Neutrophil (primary cell): ENCODE measurements around the gene STT3A.

ENCODE experiments used
- H3K27ac ChIP-seq: fragments of 200-600 bp; sonication (generic); 2 replicates; pipeline ENCODE4 v1.5.1; 2016; ENCODE audit warnings: mild to moderate bottlenecking, moderate library complexity
- H3K27me3 ChIP-seq: fragments of 200-600 bp; sonication (generic); 2 replicates; pipeline ENCODE4 v1.6.0; 2016; ENCODE audit warnings: mild to moderate bottlenecking
- H3K36me3 ChIP-seq: fragments of 200-600 bp; sonication (generic); 2 replicates; pipeline ENCODE4 v1.5.1; 2017
- H3K4me1 ChIP-seq, 2 experiments: fragments of 200-600 bp in 1 of 2; sonication (generic) in 1 of 2; 1 replicate in 1 of 2; 2 replicates in 1 of 2; pipeline versions ENCODE4 v1.5.1 to v1.6.1; 2013 to 2016; ENCODE audit warnings: low read depth in 1 of 2, low read length in 1 of 2, mild to moderate bottlenecking in 1 of 2, moderate library complexity in 1 of 2; ENCODE audit not compliant: control insufficient read depth in 1 of 2, insufficient read depth in 1 of 2
- H3K4me3 ChIP-seq, 2 experiments: fragments of 200-600 bp in 1 of 2; sonication (generic) in 1 of 2; 1 replicate in 1 of 2; 2 replicates in 1 of 2; pipeline ENCODE4 v1.5.1; 2013 to 2016; ENCODE audit warnings: low read depth in 1 of 2, low read length in 1 of 2, mild to moderate bottlenecking in 1 of 2, moderate library complexity in 1 of 2
- H3K9me3 ChIP-seq: fragments of 200-600 bp; sonication (generic); 2 replicates; pipeline ENCODE4 v1.5.1; 2016
- CTCF ChIP-seq: fragments of 200-600 bp; sonication (generic); IDR thresholded peaks from 2 replicates; pipeline ENCODE4 v1.5.1; 2016; ENCODE audit warnings: antibody characterized with exemption

The STT3A gene

GRCh38 chr11:125579811-125580210 lies 12.8 kb upstream of the STT3A start:
- Histone ChIP-seq H3K9me3 (no peaks in the 10 kb centered on the region), H3K27me3 (no peaks in the 10 kb centered on the region), H3K36me3 (peaks cover 73% of the 10 kb centered on the region), H3K27ac (no peak overlapping the region), H3K4me3 (no peak overlapping the region), H3K4me1 (no peaks in the 10 kb centered on the region)
- TF ChIP-seq CTCF = no peak

- H3K27ac ChIP-seq = no peak overlapping the region
- H3K36me3 ChIP-seq = peaks cover 40% of the 10 kb centered on the region
- no peak overlapping the region for H3K4me3 ChIP-seq
- no peaks in the 10 kb centered on the region for H3K27me3 ChIP-seq
- no peaks in the 10 kb centered on the region for H3K9me3 ChIP-seq
- no peaks in the 10 kb centered on the region for H3K4me1 ChIP-seq
- TF ChIP-seq CTCF = no peak
These were observed 9.2 kb upstream of the STT3A start for GRCh38 chr11:125583496-125583895.

- no peaks in the 10 kb centered on the region for H3K27me3 ChIP-seq
- TF ChIP-seq CTCF = no peak
- H3K4me1 ChIP-seq = no peaks in the 10 kb centered on the region
- no peaks in the 10 kb centered on the region for H3K9me3 ChIP-seq
- peaks cover 22% of the 10 kb centered on the region for H3K36me3 ChIP-seq
- H3K4me3 ChIP-seq = no peak overlapping the region
- H3K27ac ChIP-seq = no peak overlapping the region
These were observed 7.2 kb upstream of the STT3A start for GRCh38 chr11:125585487-125585886.

- H3K27ac ChIP-seq = no peak overlapping the region
- H3K4me3 ChIP-seq = no peak overlapping the region
- H3K27me3 ChIP-seq = no peaks in the 10 kb centered on the region
- peaks cover 20% of the 10 kb centered on the region for H3K36me3 ChIP-seq
- no peaks in the 10 kb centered on the region for H3K9me3 ChIP-seq
- peaks cover 5 to 6% of the 10 kb centered on the region in 2 experiments for H3K4me1 ChIP-seq
- no peak for TF ChIP-seq CTCF
These were observed 6.0 kb upstream of the STT3A start for GRCh38 chr11:125586623-125587022.

GRCh38 chr11:125587480-125587879 lies 5.2 kb upstream of the STT3A start:
- H3K9me3 ChIP-seq = no peaks in the 10 kb centered on the region
- peaks cover 6 to 7% of the 10 kb centered on the region in 2 experiments for H3K4me1 ChIP-seq
- no peak overlapping the region for H3K4me3 ChIP-seq
- peaks cover 14% of the 10 kb centered on the region for H3K36me3 ChIP-seq
- H3K27ac ChIP-seq = no peak overlapping the region
- H3K27me3 ChIP-seq = no peaks in the 10 kb centered on the region
- TF ChIP-seq CTCF = no peak

- no peak for TF ChIP-seq CTCF
- Histone ChIP-seq H3K4me3 (no peak overlapping the region), H3K9me3 (no peaks in the 10 kb centered on the region), H3K36me3 (peaks cover 4% of the 10 kb centered on the region), H3K27me3 (no peaks in the 10 kb centered on the region), H3K4me1 (peaks cover 13% of the 10 kb centered on the region in 2 experiments), H3K27ac (no peak overlapping the region)
These were observed 4.1 kb upstream of the STT3A start for GRCh38 chr11:125588505-125588904.
